Neural cell (in vitro differentiated cells): ENCODE results near the gene GLCE. TPM values are rescaled to one million over a fixed set of nuclear protein-coding genes. Genes with fewer than 3 reads are reported as not detected.

ENCODE experiments used
- H2AFZ ChIP-seq: fragments of 200-600, 300-800 bp; sonication (generic), shearing (Covaris generic); 2 replicates; pipeline ENCODE4 v1.6.0; 2014; ENCODE audit warnings: low read depth, mild to moderate bottlenecking, antibody characterized with exemption, low read length, moderate library complexity
- H3F3A ChIP-seq: fragments of 200-600 bp; shearing (Covaris generic); 2 replicates; pipeline ENCODE4 v1.6.1; 2016; ENCODE audit warnings: mild to moderate bottlenecking, moderate library complexity, mixed read lengths, antibody characterized with exemption, low read length; ENCODE audit not compliant: insufficient read depth, poor library complexity, severe bottlenecking
- H3K27ac ChIP-seq: fragments of 200-600, 300-800 bp; sonication (generic), shearing (Covaris generic); 2 replicates; pipeline ENCODE4 v1.5.1; 2014; ENCODE audit warnings: mild to moderate bottlenecking, low read length, moderate library complexity
- H3K27me3 ChIP-seq: fragments of 300-800, 200-600 bp; sonication (generic), shearing (Covaris generic); 2 replicates; pipeline ENCODE4 v1.6.0; 2014; ENCODE audit warnings: mild to moderate bottlenecking, low read depth, low read length, moderate library complexity; ENCODE audit not compliant: insufficient read depth
- H3K36me3 ChIP-seq: fragments of 300-800, 200-600 bp; sonication (generic), shearing (Covaris generic); 2 replicates; pipeline ENCODE4 v1.5.1; 2014; ENCODE audit warnings: mild to moderate bottlenecking, antibody characterized with exemption, low read length, moderate library complexity; ENCODE audit not compliant: insufficient read depth
- H3K4me2 ChIP-seq: fragments of 300-800, 200-600 bp; sonication (generic), shearing (Covaris generic); 2 replicates; pipeline ENCODE4 v1.6.0; 2014; ENCODE audit warnings: mild to moderate bottlenecking, low read length
- H3K4me3 ChIP-seq: fragments of 300-800, 200-600 bp; sonication (generic), shearing (Covaris generic); 2 replicates; pipeline ENCODE4 v1.5.1; 2014; ENCODE audit warnings: mild to moderate bottlenecking, low read length, moderate library complexity
- H3K79me2 ChIP-seq: fragments of 200-600 bp; shearing (Covaris generic); replicated peaks from 2 replicates; pipeline ENCODE4 v1.6.0; 2014; ENCODE audit warnings: mild to moderate bottlenecking, low read length, moderate library complexity; ENCODE audit not compliant: insufficient read depth
- H3K9ac ChIP-seq: fragments of 300-800, 200-600 bp; sonication (generic), shearing (Covaris generic); 2 replicates; pipeline ENCODE4 v1.6.1; 2016; ENCODE audit warnings: mild to moderate bottlenecking, low read length, mixed read lengths
- H3K9me2 ChIP-seq: fragments of 200-600 bp; shearing (Covaris generic); 2 replicates; pipeline ENCODE4 v1.6.1; 2016; ENCODE audit warnings: mild to moderate bottlenecking, low read length, mixed read lengths; ENCODE audit not compliant: insufficient read depth
- H3K9me3 ChIP-seq: fragments of 200-600, 300-800 bp; sonication (generic), shearing (Covaris generic); 2 replicates; pipeline ENCODE4 v1.6.1; 2016; ENCODE audit warnings: mild to moderate bottlenecking, mixed run types, low read length, moderate library complexity, mixed read lengths
- H4K20me1 ChIP-seq: fragments of 200-600 bp; shearing (Covaris generic); 2 replicates; pipeline ENCODE4 v1.6.1; 2016; ENCODE audit warnings: mild to moderate bottlenecking, mixed run types; ENCODE audit not compliant: insufficient read depth
- EP300 ChIP-seq: fragments of 450-650 bp; conservative IDR thresholded peaks from 2 replicates; pipeline ENCODE4 v1.6.1; 2014; ENCODE audit warnings: antibody characterized with exemption, mild to moderate bottlenecking, moderate library complexity; ENCODE audit not compliant: poor library complexity, severe bottlenecking
- EZH2 ChIP-seq: fragments of 200-600, 300-800 bp; shearing (Covaris generic), sonication (generic); IDR thresholded peaks from 2 replicates; pipeline ENCODE4 v1.6.1; 2014; ENCODE audit warnings: antibody characterized with exemption, low read length, borderline replicate concordance, mild to moderate bottlenecking; ENCODE audit not compliant: insufficient read depth, poor library complexity, severe bottlenecking
- MXI1 ChIP-seq: fragments of 450-650 bp; conservative IDR thresholded peaks from 2 replicates; pipeline ENCODE4 v1.6.1; 2014; ENCODE audit warnings: antibody characterized with exemption, mild to moderate bottlenecking; ENCODE audit not compliant: poor library complexity, severe bottlenecking
- POLR2AphosphoS5 ChIP-seq: IDR thresholded peaks from 2 replicates; pipeline ENCODE4 v1.6.1; 2012
- RAD21 ChIP-seq: fragments of 450-650 bp; conservative IDR thresholded peaks from 2 replicates; pipeline ENCODE4 v1.6.1; 2014; ENCODE audit warnings: antibody characterized with exemption, mild to moderate bottlenecking, moderate library complexity
- SMC3 ChIP-seq: fragments of 450-650 bp; conservative IDR thresholded peaks from 2 replicates; pipeline ENCODE4 v1.6.1; 2014; ENCODE audit warnings: antibody characterized with exemption, mild to moderate bottlenecking, moderate library complexity; ENCODE audit not compliant: poor library complexity
- TAF1 ChIP-seq: IDR thresholded peaks from 2 replicates; pipeline ENCODE4 v1.6.1; 2012; ENCODE audit warnings: low read depth
- polyA plus RNA-seq: library from polyadenylated mRNA; depleted of rRNA; stranded (reverse); fragments of >200 nt; gene quantifications from 2 replicates; pipeline ENCODE4 v1.2.3, GENCODE V29; 2014
- TF ChIP-seq, protein P1 (sequence below): IDR thresholded peaks from 2 replicates; pipeline ENCODE4 v1.6.1; 2012; ENCODE audit warnings: borderline replicate concordance
- TF ChIP-seq, protein P2 (sequence below): fragments of 450-650 bp; IDR thresholded peaks from 2 replicates; pipeline ENCODE4 v1.5.1; 2014; ENCODE audit warnings: antibody characterized with exemption, mild to moderate bottlenecking, moderate library complexity; ENCODE audit not compliant: poor library complexity, severe bottlenecking

GLCE gene
- polyA plus RNA-seq, 1 donor from 2014 or later = 31.5 TPM

DNA sequence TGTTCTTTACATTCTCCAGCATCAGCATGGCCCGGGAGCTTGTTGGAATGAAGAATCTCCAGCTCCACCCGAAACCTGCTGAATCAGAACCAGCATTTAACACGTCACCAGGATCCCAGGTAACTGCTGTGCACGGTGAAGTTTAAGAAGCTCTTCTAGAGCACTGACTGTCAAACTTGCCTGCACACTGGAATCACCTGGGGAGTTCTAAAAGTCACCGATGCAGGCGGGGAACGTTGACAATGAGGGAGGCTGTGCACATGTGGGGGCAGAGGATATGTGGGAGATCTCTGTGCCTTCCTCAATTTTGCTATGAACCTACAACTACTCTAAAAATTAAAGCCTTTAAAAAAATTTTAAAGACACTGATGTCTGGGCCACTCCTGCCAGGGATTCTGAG lies 119.2 kb downstream of the GLCE start:
- Histone ChIP-seq H3F3A (no peaks in the 10 kb centered on the region), H2AFZ (no peak overlapping the region), H3K79me2 (no peaks in the 10 kb centered on the region), H3K27ac (no peak overlapping the region), H3K4me2 (no peak overlapping the region), H3K4me3 (no peak overlapping the region), H3K27me3 (no peaks in the 10 kb centered on the region), H3K9me3 (no peaks in the 10 kb centered on the region), H3K9ac (no peak overlapping the region), H4K20me1 (no peaks in the 10 kb centered on the region), H3K9me2 (no peaks in the 10 kb centered on the region), H3K36me3 (no peaks in the 10 kb centered on the region)
- TF ChIP-seq EZH2 = no peak
- no peak for TF ChIP-seq RAD21
- no peak for TF ChIP-seq POLR2AphosphoS5
- TF ChIP-seq TAF1 = no peak

GRCh38 chr15:69280783-69281182 lies 120.3 kb downstream of the GLCE start:
- Histone ChIP-seq H3F3A (no peaks in the 10 kb centered on the region), H4K20me1 (no peaks in the 10 kb centered on the region), H3K9me3 (no peaks in the 10 kb centered on the region), H3K36me3 (no peaks in the 10 kb centered on the region), H3K9me2 (no peaks in the 10 kb centered on the region), H3K27me3 (no peaks in the 10 kb centered on the region), H3K79me2 (no peaks in the 10 kb centered on the region), H3K27ac (no peak overlapping the region), H3K4me3 (no peak overlapping the region), H3K4me2 (no peak overlapping the region), H2AFZ (no peak overlapping the region), H3K9ac (no peak overlapping the region)
- no peak for TF ChIP-seq SMC3
- TF ChIP-seq EZH2 = no peak
- TF ChIP-seq, protein P1, sequence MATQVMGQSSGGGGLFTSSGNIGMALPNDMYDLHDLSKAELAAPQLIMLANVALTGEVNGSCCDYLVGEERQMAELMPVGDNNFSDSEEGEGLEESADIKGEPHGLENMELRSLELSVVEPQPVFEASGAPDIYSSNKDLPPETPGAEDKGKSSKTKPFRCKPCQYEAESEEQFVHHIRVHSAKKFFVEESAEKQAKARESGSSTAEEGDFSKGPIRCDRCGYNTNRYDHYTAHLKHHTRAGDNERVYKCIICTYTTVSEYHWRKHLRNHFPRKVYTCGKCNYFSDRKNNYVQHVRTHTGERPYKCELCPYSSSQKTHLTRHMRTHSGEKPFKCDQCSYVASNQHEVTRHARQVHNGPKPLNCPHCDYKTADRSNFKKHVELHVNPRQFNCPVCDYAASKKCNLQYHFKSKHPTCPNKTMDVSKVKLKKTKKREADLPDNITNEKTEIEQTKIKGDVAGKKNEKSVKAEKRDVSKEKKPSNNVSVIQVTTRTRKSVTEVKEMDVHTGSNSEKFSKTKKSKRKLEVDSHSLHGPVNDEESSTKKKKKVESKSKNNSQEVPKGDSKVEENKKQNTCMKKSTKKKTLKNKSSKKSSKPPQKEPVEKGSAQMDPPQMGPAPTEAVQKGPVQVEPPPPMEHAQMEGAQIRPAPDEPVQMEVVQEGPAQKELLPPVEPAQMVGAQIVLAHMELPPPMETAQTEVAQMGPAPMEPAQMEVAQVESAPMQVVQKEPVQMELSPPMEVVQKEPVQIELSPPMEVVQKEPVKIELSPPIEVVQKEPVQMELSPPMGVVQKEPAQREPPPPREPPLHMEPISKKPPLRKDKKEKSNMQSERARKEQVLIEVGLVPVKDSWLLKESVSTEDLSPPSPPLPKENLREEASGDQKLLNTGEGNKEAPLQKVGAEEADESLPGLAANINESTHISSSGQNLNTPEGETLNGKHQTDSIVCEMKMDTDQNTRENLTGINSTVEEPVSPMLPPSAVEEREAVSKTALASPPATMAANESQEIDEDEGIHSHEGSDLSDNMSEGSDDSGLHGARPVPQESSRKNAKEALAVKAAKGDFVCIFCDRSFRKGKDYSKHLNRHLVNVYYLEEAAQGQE = no peak
- no peak for TF ChIP-seq EP300
- no peak for TF ChIP-seq RAD21
- TF ChIP-seq POLR2AphosphoS5 = no peak
- TF ChIP-seq, protein P2, sequence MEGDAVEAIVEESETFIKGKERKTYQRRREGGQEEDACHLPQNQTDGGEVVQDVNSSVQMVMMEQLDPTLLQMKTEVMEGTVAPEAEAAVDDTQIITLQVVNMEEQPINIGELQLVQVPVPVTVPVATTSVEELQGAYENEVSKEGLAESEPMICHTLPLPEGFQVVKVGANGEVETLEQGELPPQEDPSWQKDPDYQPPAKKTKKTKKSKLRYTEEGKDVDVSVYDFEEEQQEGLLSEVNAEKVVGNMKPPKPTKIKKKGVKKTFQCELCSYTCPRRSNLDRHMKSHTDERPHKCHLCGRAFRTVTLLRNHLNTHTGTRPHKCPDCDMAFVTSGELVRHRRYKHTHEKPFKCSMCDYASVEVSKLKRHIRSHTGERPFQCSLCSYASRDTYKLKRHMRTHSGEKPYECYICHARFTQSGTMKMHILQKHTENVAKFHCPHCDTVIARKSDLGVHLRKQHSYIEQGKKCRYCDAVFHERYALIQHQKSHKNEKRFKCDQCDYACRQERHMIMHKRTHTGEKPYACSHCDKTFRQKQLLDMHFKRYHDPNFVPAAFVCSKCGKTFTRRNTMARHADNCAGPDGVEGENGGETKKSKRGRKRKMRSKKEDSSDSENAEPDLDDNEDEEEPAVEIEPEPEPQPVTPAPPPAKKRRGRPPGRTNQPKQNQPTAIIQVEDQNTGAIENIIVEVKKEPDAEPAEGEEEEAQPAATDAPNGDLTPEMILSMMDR = no peak
- no peak for TF ChIP-seq MXI1
- no peak for TF ChIP-seq TAF1
